Activated CD8-positive, alpha-beta memory T cell treated with anti-CD3 and anti-CD28 coated beads, Interleukin-2, amount 50 U/mL, for 24 hours (primary cell): ENCODE results near the gene SMIM45.

ENCODE experiments used
- DNase-seq: peaks from one replicate; pipeline ENCODE4 v3.0.0-alpha.2; 2020; ENCODE audit errors: extremely low read depth

SMIM45 gene

DNA sequence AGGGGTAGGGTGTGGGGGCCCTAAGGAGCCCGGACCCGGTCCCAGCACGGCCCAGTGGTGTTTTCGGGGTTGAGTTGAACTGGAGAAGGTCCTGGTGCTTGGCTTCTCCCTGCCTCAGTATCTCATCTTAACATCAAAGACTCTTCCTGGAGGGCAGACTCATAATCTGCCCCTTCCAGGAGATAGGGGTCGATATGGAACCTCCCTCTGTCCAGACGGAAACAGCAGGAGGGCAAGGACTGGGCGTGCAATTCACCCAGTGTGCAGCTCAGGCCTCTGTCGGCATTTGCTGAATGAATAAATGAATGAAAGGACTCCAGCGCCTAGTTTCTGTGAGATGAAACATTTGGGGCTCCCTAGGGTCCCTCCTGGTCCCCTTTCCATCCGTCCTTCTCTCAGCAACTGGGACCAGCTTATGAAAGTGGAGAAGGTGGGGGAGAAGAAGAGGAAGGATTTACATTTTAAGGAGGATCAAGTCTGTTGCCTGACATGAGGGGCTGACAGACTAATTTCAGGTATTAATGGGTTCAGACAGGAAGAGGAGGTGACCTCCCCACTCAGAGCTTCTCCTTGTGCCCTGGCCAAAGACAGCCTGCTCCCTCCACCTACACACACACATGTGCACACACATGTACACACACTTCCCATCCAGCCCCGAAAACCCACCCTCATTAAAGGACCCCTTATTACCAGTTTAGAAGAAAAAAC, 36.0 kb upstream of the SMIM45 start:
- DNase-seq = no peak

DNA sequence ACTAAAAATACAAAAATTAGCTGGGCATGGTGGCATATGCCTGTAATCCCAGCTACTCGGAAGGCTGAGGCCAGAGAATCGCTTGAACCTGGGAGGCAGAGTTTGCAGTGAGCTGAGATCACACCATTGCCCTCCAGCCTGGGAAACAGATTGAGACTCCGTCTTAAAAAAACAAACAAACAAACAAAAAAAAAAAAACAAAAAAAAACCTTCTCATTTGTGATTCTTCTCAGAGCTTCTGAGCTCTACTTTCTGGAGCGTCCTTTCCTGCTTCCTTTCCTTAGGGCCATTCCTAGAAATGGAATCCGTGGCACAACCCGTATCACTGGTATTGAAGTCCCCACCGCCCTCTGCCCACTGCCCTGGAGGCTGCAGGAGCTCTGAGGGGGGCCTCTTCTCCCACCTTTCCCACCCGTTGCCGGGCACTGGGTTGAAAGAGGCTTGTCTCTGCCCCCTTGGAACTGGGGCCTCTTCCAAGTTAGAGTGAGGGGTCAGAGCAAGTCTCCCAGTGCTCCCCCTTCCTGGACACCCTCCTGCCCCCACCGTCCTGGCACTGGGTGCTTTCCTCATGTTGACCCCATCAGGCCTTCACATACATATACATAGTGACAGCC, 35.1 kb upstream of the SMIM45 start:
- DNase-seq = no peak

DNA sequence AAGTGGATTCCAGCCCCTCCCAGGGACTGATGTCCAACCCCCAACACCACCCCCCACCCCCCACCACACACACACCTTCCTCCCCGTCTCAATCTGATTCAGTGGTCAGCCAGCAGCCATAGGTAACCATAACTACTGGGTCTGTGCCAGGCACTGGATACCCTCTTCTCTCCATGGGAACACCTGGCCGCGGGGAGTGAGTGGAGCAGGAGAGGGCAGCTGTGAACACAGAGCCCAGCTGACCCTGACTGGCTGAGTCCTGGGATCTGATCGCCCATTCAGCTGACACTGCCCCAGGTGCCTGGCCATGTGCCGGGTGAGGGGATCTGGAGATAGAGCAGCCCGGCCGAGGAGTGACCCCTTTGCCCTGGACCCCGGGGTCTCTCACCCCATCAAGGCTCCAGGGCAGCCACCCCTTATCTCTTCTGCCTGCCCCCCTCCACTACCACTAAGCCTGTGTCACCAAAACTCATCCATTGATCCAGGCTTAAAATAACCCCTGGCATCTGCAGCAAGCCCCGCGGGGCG, 34.5 kb upstream of the SMIM45 start:
- no peak for DNase-seq

DNA sequence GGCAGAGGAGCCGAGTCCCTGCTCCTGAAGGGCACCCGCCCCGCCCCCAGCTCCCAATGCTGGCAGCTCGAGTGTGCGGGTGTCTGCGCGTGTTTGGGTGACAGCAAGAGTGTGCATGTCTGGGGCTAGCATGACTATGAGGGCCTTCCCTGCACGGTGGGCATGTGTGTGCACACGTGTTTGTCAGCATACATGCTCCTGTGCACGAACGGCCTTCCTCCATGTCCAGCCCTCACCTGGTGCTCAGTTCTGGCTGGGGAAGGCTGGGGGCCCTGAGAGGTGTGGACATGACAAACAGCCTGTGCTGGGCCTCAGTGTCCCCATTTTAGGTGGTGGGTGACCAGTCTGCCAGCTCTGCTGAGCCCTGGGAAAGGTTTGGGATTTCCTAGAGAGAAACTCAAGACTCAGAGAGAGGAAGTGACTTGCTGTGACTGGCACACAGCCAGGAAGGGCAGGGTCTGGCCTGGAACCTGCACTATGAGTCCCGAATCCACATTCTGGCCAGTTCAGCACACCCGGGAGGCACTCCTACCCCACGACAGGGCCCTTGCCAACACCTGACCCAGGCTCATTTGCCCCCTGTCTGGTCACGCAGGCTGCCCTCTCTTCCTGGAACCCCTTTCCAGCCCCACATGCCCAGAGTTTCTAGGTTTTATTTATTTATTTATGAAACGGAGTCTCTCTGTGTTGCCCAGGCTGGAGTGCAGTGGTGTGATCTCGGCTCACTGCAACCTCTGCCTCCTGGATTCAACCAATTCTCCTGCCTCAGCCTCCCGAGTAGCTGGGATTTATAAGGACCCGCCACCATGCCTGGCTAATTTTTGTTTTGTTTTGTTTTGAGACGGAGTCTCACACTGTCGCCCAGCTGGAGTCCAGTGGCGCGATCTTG, 33.8 kb upstream of the SMIM45 start:
- DNase-seq = no peak

DNA sequence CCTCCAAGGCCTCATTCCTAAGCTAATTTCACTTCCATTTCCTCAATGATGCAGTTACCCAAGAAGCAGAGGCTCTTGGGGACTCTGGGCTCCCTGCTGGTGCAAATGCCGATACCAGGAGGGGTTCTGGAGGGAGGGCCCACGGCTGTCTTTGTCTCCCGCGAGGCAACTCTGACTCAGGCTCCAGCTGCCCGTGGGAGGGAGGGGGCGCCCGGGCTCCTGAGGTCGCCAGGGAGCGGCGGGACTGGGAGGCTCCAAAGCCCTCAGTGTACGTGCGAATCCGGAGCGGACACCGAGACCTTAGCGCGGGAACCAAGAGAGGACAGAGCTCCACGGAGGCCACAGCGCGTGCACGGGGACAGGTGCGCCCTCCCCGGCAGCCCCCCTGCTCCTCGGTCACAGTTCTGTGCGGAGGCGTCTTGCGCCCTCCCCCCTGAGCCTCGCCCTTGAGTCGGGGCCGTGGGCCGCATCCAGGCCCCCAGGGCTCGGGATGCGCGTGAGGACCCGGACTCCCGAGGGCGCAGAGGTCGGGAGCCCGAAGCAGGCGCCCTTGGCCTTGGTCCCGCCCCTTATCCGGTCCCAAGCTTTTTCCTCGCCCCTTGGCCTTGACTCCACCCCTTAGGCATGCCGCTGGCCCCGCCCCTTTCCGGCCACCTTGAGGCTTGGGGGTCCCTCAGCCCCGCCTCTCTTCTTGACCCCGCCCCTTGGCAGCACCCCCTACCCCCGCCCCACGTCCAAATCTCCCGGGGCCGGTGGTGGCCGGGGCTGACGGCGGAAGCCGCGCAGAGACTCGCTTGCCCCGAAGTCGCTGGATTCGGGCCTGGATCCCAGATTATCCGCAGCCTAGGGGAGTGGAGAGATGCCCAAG, 32.4 kb upstream of the SMIM45 start:
- DNase-seq = no peak

DNA sequence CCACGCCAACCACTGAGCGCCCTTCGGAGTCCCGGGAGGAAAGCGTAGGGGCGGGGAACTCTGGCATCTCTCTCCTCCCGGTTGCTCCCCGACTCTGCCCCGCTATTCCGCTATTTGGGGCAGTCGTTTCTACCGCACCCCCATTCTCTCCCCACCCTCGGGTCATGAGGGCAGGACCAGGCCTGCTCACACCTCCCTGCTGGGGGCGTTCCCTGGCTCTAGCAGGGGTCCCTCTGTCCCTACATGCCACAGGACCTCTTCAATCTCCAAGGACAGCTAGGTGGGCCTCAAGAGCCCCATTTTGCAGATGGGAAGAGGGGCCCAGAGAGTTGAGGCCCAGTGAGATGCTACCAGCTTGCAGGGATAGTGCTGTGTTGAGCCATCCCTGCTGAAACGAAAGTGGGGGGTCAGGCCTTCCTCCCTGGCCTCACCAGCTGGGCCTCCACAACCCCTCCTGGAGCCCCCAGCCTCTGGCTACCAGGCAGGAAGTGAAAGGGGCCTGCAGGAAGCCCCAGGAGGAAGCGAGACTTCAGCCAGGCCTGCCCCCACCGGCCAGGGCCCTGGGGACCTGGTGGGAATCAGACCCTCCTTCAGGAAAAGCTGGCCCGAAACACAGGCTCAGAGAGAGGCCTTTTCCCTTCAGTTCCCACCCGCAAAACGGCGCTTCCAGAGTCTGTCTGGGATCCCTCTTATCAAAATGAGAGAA, 31.5 kb upstream of the SMIM45 start:
- DNase-seq = no peak

DNA sequence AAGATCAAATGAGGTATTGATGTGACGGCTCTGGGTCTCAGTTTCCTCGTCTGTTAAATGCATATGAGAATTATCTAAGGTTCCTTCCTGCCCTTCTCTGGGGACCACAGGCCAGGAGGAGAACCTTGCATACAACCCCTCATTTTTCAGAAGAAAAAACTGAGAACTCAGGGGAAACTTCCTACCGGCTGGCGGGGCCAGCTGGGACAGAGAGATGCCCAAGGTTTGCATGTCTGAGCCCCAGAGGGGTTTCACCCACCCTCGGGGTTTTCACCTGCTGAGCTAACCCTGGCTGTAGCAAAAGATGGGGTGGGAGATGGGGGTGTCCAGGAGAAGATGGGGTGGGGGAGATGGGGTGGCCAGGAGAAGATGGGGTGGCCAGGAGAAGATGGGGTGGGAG, 29.6 kb upstream of the SMIM45 start:
- DNase-seq = no peak

DNA sequence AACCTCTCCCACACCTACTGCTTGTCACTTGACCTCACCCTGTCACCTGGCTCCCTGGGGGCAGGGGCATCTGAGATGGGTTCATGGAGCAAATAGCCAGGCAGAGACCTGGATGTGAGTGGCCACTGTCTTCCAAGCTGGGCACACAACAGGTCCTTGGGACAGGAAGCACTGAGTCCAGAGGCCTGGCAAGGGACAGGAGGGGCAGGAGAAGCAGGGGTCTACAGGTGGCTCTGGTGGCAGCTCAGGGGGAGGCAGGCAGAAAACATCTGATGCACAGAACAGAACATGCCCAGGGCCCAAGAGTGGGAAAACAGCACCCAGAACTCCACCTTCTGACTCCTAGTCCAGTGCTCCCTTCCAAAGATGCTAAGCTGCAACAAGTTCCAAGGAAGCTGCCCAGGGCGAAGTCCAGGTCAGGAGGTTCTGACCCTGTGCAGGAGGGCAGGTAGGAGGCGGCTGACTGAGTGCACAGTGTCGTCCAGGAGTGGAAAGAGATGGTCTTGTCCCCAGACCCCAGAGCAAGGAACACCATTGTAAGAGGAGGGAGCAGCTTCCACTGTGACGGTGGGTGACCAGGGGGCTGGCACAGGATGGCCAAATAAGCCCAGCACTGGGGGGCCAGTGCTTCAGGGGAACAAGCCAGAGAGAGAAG, 28.9 kb upstream of the SMIM45 start:
- DNase-seq = no peak

DNA sequence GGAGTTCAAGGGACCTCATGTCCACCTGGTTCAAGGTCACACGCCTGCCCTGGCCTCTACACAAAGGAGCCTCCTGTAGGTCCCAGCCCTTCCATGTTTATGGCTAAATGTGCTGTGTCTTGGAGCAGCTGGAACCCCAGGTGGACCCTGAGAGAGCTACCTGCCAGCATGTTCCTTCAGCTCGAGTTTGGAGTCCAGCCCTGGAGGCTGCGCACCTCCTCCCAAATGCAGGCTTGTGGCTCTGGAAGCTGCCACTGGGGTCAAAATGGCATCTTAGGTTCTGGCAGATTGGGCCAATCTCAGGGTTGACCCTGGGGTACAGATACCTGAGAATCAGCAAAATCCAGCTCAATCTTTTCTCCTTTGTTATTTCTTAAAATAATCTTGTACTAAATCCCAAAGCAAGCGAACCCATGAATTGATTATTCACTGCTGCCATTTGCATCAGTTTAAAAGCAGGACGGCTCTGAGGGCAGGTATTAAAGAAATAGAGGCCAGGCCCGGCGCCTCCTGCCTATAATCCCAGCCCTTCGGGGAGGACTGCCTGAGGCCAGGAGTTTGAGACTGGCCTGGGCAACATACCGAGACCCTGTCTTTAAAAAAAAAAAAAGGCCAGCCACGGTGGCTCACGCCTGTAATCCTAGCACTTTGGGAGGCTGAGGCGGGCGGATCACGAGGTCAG, 28.2 kb upstream of the SMIM45 start:
- DNase-seq = no peak

DNA sequence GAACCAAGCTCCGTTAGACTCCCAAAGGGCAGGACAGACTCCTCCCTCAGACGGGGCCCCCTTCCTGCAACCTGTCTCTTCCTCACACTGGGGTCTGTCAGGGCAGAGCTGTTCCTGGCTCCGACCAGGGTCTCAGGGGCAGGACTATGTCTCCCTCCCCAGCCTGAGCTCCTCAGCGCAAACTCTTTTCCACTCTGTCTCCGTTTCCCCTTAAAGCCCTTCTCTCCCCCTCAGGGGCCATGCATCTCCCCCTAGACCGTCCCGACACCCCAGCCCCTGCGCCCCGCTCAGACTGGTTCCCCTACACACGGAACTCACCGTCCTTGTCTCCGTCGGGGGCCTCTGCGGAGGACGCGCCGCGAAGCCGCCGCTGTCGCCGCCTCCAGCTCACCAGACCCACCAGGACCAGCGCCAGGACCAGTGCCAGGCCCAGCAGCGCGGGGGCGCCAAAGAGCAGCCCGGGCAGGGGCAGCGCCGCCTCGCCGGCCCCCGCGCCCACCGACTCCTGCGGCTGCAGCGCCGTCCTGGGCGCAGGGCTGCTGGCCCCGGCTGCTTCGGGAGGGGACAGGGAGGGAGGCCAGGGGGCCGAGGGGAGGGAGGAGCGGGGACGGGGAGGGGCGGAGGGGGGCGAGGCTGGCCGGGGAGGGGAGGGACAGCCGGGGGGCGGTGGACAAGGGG, 26.0 kb upstream of the SMIM45 start:
- no peak for DNase-seq

DNA sequence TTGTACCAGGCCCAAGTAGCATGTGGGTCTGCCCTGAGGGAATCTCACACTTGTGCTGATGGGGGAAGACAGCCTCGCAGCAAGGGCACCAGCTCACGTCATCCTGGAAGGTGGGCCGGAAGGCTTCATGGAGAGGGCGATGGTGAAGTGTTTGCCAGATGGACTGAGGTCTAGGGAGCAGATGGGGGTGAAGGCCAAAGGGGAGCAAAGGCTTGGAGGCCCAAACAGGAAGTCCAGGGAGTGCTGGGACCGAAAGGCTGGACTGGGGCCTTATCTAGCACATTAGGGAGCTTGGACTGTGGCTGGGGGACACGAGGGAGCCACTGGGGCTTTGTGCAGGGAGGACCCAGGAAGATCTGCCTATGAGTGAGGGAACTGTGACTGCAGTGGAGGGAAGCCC, 24.1 kb upstream of the SMIM45 start:
- no peak for DNase-seq

DNA sequence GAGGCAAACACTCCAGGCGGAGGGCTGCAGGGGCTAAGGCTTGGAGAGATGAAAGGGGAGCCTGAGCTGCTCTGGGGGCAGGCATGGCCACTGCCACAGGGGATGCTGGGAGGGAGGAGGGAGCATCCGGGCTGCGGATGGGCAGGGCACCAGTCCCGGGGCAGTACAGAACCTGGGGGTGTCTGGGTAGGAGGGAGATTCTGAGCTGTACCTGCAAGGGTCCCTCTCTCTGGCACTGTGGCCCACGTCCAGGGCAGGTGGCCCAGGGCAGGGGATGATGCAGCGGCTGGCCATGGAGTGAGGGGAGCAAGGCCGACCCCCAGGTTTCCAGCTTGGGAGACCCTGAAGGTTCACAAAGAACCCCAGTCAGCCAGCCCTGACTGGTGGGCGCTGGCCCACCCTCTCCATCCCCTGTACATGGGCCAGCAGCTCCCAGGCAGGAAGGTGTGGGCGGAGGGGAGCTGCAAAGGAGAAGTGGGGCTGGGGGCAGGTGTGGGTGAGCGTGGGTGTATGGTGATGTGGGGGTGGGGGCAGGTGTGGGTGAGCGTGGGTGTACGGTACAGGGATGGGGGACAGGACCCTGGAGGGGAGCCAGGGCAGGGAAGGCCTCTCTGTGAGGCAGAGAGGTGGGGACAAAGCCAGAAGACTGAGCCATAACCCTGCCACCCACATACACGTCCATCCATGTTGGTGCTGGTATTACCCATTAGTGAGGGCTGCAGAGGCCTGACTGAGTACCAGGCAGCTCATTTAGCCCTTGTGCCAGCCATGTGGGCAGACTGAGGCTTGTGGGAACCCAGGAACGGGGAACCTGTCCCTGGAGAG, 23.1 kb upstream of the SMIM45 start:
- no peak for DNase-seq

DNA sequence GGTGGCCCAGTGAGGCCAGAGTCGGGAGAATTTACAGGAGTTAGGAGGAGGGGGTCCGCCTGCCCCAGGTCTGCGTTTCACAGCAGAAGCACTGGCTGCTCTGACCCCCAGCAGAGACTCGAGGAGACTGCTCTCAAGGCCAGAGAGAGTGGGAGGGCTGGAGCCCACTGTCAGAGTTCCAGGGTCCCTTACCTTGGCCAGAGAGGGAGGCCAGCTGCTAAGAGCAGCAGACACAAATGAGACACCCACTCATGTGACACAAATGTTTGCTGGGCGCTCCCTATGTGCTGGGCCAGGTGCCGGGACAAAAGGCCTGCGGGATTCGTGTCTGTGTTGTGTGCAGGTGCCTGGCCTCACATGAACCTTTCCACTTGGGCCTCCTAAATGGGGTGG, 22.5 kb upstream of the SMIM45 start:
- DNase-seq = no peak

DNA sequence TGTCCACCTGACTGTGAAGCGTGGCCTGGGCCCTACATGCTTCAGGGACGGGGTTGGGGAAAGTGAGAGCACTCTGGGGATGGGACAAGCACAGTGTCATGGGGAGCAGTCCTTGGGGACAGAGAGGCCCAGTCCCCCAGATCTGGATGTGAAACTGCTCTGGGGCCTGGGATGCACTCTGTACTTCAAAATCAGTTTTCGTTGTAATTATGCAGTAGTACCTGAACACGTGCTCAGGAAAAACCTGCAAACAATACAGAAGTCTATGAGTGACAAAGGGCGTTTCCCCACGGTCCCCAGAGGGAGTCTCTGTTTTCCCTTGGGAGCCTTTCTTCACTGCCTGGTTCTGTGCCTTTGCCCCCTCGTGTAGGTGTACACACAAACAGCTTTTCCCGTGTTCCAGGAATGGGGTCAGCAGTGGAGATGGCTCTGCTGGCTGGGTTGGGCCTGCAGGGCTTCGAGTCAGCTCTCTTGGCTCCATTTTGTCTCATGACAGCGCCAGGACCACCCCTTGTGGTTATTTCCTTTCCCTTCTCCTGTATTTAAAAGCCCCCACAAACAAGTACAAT, 20.2 kb upstream of the SMIM45 start:
- no peak for DNase-seq

DNA sequence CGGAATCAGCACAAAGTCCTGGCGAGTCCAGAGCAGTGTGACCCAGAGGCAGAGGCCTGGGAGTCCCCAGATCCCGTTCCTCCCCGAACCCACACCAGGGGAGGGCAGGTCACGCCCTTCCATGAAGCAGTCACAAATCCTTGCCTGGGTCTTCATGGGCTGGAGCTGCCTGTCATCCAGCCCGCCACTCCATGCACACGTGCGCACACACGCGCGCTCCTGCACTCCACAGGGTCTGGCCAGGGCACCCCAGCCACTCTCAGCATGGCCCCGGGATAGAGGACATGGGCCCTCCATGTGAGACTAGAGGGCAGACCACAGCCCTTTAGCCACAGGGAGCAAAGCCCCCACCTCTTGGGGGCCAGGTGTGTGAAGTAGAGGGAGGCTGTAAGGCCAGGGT, 19.6 kb upstream of the SMIM45 start:
- DNase-seq = no peak

DNA sequence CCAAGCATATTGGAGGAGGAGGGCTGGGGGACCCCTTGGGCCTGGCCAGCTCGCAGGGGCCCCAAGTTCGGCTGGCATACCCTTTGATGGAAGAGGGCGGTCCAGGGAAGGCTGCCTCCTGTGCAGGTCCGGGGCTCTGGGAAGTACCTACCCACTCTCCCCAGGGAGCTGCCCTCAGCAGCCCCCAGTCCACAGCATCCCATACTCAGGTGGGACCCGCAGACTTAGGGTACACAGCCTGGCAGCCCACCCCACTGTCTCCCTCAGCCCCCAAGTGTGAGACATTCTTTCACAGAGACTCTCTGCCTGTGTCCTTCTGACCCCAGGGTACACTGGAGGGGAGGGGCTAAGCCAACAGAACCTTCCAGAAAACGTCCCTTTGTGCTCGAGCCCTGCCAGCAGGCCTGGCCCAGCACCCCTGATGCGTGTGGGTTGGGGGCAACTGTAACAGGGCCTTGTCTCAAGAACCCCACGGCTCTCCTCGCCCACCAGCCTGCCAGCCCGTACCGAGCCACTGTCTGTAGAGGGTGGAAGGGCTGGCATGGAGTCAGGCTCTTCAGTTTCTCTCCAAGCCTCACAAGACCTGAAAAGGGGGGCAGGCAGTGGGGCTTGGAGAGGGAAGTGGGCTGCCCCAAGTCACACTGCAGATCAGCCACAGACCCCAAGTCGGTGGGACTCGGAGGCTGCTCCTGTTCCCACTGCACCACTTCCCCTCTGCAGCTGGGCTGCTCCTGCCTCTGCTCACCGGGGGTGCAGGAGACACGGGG, 18.4 kb upstream of the SMIM45 start:
- DNase-seq = no peak

DNA sequence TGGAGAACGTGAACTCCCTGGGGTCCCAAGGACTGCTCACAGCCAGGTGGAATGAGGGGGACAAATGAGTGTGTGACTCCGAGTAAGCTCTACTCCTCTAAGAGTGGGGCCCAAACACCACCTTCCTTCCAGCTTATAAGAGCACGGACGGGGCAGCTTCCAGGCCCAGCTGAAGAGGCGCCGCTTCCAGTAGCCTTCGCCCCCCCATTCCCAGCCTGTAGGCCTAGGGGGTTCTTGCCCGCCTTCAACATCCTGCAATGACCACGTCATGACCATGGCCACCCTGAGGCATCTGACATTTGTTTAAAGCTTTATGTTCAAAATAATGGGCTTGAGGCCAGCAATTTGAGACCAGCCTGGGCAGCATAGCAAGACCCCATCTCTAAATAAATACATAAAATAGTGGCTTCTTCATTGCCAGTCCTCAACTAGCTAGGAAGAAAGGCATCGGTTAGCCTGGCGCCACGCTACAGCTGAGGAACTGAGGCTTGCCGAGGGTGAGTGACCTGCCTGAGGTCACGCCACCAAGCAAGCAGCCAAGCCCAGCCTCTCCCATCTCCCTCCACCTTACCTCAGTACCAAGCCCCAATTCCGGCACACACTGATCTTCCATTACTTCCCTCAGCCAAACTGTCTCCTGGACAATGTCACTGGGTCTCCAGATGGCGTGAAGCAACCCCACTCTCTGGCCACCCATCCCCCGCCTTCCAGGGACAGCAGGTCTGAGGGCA, 17.5 kb upstream of the SMIM45 start:
- DNase-seq = no peak
